Prostate gland (tissue), 2 donors: Measurements from ENCODE around the gene EEF1AKMT2.

ENCODE experiments used
- POLR2A ChIP-seq: fragments of 450-650 bp; IDR thresholded peaks from one replicate; pipeline ENCODE4 v1.6.1; 2016; ENCODE audit warnings: antibody characterized with exemption, mild to moderate bottlenecking
- POLR2AphosphoS5 ChIP-seq: sonication (generic); formaldehyde crosslinking; IDR thresholded peaks from one replicate; pipeline ENCODE4 v1.6.1; 2017; ENCODE audit warnings: antibody characterized with exemption
- TF ChIP-seq, protein P1 (sequence below), 4 experiments: fragments of 200-600 bp in 2 of 4; fragments of 450-650 bp in 2 of 4; sonication (generic) in 2 of 4; IDR thresholded peaks; 1 replicate in 3 of 4; 2 replicates in 1 of 4; pipeline ENCODE4 v1.5.1; 2016 to 2019; ENCODE audit warnings: antibody characterized with exemption in 4 of 4, mild to moderate bottlenecking in 2 of 4, moderate library complexity in 2 of 4

DNA sequence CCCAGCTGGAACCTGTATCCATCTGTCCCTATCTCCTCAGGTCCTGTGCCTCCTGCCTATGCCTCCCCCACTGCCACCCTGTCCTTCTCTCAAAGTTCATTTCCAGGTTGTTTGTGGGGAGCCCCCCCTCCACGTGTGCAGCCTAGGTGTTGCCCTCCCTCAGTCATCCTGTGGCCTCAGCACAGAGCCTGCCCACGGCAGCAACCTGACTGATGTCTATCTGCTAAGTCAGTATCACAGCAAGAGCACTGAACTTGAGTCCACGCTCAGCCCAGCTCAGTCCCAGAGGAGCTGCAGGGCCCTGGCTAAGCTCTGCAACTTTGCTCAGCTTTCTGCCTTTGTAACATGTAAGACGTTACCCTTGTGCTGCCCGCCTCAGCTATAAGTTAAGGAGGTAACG, 76.2 kb downstream of the EEF1AKMT2 start:
- TF ChIP-seq, protein P1, sequence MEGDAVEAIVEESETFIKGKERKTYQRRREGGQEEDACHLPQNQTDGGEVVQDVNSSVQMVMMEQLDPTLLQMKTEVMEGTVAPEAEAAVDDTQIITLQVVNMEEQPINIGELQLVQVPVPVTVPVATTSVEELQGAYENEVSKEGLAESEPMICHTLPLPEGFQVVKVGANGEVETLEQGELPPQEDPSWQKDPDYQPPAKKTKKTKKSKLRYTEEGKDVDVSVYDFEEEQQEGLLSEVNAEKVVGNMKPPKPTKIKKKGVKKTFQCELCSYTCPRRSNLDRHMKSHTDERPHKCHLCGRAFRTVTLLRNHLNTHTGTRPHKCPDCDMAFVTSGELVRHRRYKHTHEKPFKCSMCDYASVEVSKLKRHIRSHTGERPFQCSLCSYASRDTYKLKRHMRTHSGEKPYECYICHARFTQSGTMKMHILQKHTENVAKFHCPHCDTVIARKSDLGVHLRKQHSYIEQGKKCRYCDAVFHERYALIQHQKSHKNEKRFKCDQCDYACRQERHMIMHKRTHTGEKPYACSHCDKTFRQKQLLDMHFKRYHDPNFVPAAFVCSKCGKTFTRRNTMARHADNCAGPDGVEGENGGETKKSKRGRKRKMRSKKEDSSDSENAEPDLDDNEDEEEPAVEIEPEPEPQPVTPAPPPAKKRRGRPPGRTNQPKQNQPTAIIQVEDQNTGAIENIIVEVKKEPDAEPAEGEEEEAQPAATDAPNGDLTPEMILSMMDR (IDR thresholded peaks at IDR 0.05), result no peak
- TF ChIP-seq POLR2A (no peak), POLR2AphosphoS5 (no peak)
